HS-5 (cell line): ENCODE results near the gene EXOSC10.

Experiments
- DNase-seq: peaks from one replicate; pipeline ENCODE4 v3.0.0-alpha.2; 2012; ENCODE audit warnings: low read depth

The EXOSC10 gene

GRCh38 chr1:11099310-11100148 is at the start of gene EXOSC10:
TSS of gene EXOSC10 (minus strand) at chr1:11099869. CDS start at chr1:11099831, 38 bp downstream.
- DNase-seq, result peak; percentile 58

GRCh38 chr1:11147197-11147770 is 47.6 kb upstream of the EXOSC10 start:
- no peak for DNase-seq

- DNase-seq, result no peak
These were observed 46.1 kb upstream of the EXOSC10 start for GRCh38 chr1:11145741-11146140.

- no peak for DNase-seq
These were observed 45.0 kb upstream of the EXOSC10 start for GRCh38 chr1:11144570-11145256.

GRCh38 chr1:11143907-11144306 is 44.2 kb upstream of the EXOSC10 start:
- no peak for DNase-seq

- no peak for DNase-seq
These were observed 43.7 kb upstream of the EXOSC10 start for GRCh38 chr1:11143401-11143800.

GRCh38 chr1:11142618-11143391 is 43.1 kb upstream of the EXOSC10 start:
- DNase-seq, result no peak

- DNase-seq, result peak; percentile 20
These were observed 39.3 kb upstream of the EXOSC10 start for GRCh38 chr1:11138952-11139351.

GRCh38 chr1:11138029-11138428 is 38.4 kb upstream of the EXOSC10 start:
- DNase-seq, result no peak

- DNase-seq, result no peak
These were observed 35.2 kb upstream of the EXOSC10 start for GRCh38 chr1:11134898-11135266.

- peak; percentile 26 for DNase-seq
These were observed 34.7 kb upstream of the EXOSC10 start for GRCh38 chr1:11134251-11134897.

GRCh38 chr1:11132563-11133293 is 33.1 kb upstream of the EXOSC10 start:
- no peak for DNase-seq

GRCh38 chr1:11131816-11132215 is 32.1 kb upstream of the EXOSC10 start:
- DNase-seq, result no peak

- no peak for DNase-seq
These were observed 30.7 kb upstream of the EXOSC10 start for GRCh38 chr1:11130406-11130805.

GRCh38 chr1:11129649-11130390 is 30.2 kb upstream of the EXOSC10 start:
- no peak for DNase-seq

GRCh38 chr1:11126569-11126968 is 26.9 kb upstream of the EXOSC10 start:
- no peak for DNase-seq

- no peak for DNase-seq
These were observed 26.3 kb upstream of the EXOSC10 start for GRCh38 chr1:11125931-11126330.

GRCh38 chr1:11124965-11125364 is 25.3 kb upstream of the EXOSC10 start:
- DNase-seq, result no peak

GRCh38 chr1:11116318-11116717 is 16.6 kb upstream of the EXOSC10 start:
- DNase-seq, result no peak

GRCh38 chr1:11114966-11115365 is 15.3 kb upstream of the EXOSC10 start:
- no peak for DNase-seq
